ENCODE measurements around the gene PSMA6. TPM values are rescaled to one million over a fixed set of nuclear protein-coding genes. Genes with fewer than 3 reads are reported as not detected.

The PSMA6 gene
- total RNA-seq, 1 donor from 2014 or later, result 96.6 TPM

- H3K27ac ChIP-seq, result peak overlapping the region; percentile 89 to 94
Observed at GRCh38 chr14:35365130-35366055, 73.2 kb downstream of the PSMA6 start.

GRCh38 chr14:35366056-35366451 is 73.9 kb downstream of the PSMA6 start:
- Histone ChIP-seq H3K36me3 (no peaks in the 10 kb centered on the region), H3K4me1 (peaks cover 14 to 21% of the 10 kb centered on the region in 2 donors), H3K27ac (peak overlapping the region; percentile 89 to 94), H3K4me3 (no peak overlapping the region), H3K9me3 (no peaks in the 10 kb centered on the region), H3K27me3 (no peaks in the 10 kb centered on the region)
- peak; percentile 56 to 81 for DNase-seq (ENCODE audit: low spot score in 2 of 2)
- intact Hi-C loops (cut with DNase I), result loop anchor here (2.0 kb wide), 2 partner anchors 19 to 37 kb away; no protein-coding TSS in a partner anchor
- TF ChIP-seq CTCF (IDR thresholded peaks at IDR 0.05), result no peak

More at GRCh38 chr14:35365130-35366055, 73.2 kb downstream of the PSMA6 start:
- intact Hi-C loops (cut with DNase I), result loop anchor here (1.0 to 2.0 kb wide), 3 partner anchors 19 to 37 kb away; no protein-coding TSS in a partner anchor
- Histone ChIP-seq H3K36me3 (no peaks in the 10 kb centered on the region), H3K27me3 (no peaks in the 10 kb centered on the region), H3K4me1 (peaks cover 14 to 21% of the 10 kb centered on the region in 2 donors), H3K9me3 (no peaks in the 10 kb centered on the region), H3K4me3 (no peak overlapping the region)
- DNase-seq (ENCODE audit: low spot score in 2 of 2), result peak; percentile 87 to 95
- TF ChIP-seq CTCF (IDR thresholded peaks at IDR 0.05), result no peak

- no peaks in the 10 kb centered on the region for H3K36me3 ChIP-seq
- H3K4me1 ChIP-seq, result peaks cover 14 to 21% of the 10 kb centered on the region in 2 donors
- DNase-seq (ENCODE audit: low spot score in 2 of 2), result no peak
- TF ChIP-seq CTCF (IDR thresholded peaks at IDR 0.05), result no peak
- no peaks in the 10 kb centered on the region for H3K27me3 ChIP-seq
- intact Hi-C loops (cut with DNase I), result loop anchor here (2.0 kb wide), 2 partner anchors 18 to 36 kb away; no protein-coding TSS in a partner anchor
- no peaks in the 10 kb centered on the region for H3K9me3 ChIP-seq
- no peak overlapping the region for H3K4me3 ChIP-seq
- H3K27ac ChIP-seq, result peak overlapping the region; percentile 89 to 94
Observed at GRCh38 chr14:35366521-35366976, 74.4 kb downstream of the PSMA6 start.

- no peaks in the 10 kb centered on the region for H3K27me3 ChIP-seq
- intact Hi-C loops (cut with DNase I), result loop anchor here (2.0 kb wide), 2 partner anchors 18 to 36 kb away; no protein-coding TSS in a partner anchor
- H3K9me3 ChIP-seq, result no peaks in the 10 kb centered on the region
- H3K27ac ChIP-seq, result peak overlapping the region; percentile 89 to 94
- TF ChIP-seq CTCF (IDR thresholded peaks at IDR 0.05), result no peak
- H3K36me3 ChIP-seq, result no peaks in the 10 kb centered on the region
- H3K4me3 ChIP-seq, result no peak overlapping the region
- no peak for DNase-seq (ENCODE audit: low spot score in 2 of 2)
- H3K4me1 ChIP-seq, result peaks cover 14 to 21% of the 10 kb centered on the region in 2 donors
Observed at GRCh38 chr14:35367056-35367372, 74.8 kb downstream of the PSMA6 start.

Other genes with a start within 250 kb of the PSMA6 start
- gene FAM177A1, start 246.1 kb upstream of the PSMA6 start, total RNA-seq, result 35.1 TPM
- gene PPP2R3C, start 170.4 kb upstream of the PSMA6 start, total RNA-seq, result 63.6 TPM
- 42.5 TPM for gene PRORP, start 169.8 kb upstream of the PSMA6 start, total RNA-seq
- gene NFKBIA, start 112.4 kb downstream of the PSMA6 start, total RNA-seq, result 944 TPM
- gene INSM2, start 241.8 kb downstream of the PSMA6 start, total RNA-seq, result not detected